Body of pancreas (tissue), 4 donors: Measurements from ENCODE around the gene LOXL4.

ENCODE experiments used
- CTCF ChIP-seq, 7 experiments: fragments of 450-650 bp in 4 of 7; fragments of 200-600 bp in 3 of 7; sonication (generic) in 3 of 7; IDR thresholded peaks; one replicate each; pipeline ENCODE4 v1.5.1; 2016 to 2019; ENCODE audit warnings: antibody characterized with exemption in 7 of 7
- POLR2A ChIP-seq, 3 donors: fragments of 450-650 bp; IDR thresholded peaks; one replicate each; pipeline ENCODE4 v1.6.1; 2016; ENCODE audit warnings: antibody characterized with exemption in 3 of 3, mild to moderate bottlenecking in 2 of 3

DNA sequence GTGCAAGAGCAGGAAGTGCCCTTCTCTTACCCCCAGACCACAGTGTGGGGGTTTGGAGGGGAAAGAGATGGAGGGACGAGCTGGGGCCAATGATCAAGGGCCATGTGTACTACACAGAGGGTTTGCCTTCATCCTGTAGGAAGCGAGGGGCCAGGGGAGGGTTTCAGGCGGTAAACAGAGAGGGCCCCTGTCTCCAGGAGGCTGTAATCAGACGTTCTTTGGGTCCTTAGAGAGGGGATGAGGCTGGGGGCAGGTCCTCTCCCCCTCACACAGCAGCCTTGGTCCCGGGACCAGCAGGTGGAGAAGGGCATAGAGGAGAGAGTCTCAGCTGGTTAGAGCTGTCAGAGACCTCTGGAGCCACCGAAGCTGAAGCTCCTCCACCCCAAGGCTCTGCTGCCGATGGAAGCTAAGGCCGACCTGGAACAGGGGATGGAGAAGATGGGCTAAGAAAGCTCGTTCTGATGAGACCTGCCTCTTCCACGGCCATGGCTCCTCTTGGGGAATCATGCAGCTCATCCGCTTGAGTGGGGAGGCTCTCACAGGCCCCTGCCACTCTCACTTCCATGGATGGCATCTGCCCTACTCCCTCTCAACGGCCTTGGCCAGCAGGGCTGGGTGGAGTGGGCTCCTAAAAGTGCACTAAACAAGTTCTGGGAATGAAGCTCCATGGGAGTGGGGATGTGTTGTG lies 3.5 kb downstream of the LOXL4 start:
- TF ChIP-seq CTCF (IDR thresholded peaks at IDR 0.05) (no peak), POLR2A (IDR thresholded peaks at IDR 0.05) (no peak)
